Breast epithelium (tissue), 4 donors: ENCODE results near the gene PPM1M. TPM values are rescaled to one million over a fixed set of nuclear protein-coding genes. Genes with fewer than 3 reads are reported as not detected.

ENCODE experiments used
- DNase-seq, 2 donors: peaks; one replicate each; pipeline ENCODE4 v3.0.0-alpha.2; 2019; ENCODE audit warnings: low spot score in 2 of 2
- H3K27ac ChIP-seq, 2 donors: fragments of 200-600 bp; sonication (generic) in 1 of 2; one replicate each; pipeline ENCODE4 v1.5.1; 2016 to 2019; ENCODE audit warnings: mild to moderate bottlenecking in 1 of 2
- H3K27me3 ChIP-seq, 2 donors: fragments of 200-600 bp; sonication (generic) in 1 of 2; one replicate each; pipeline versions ENCODE4 v1.5.1 to v1.6.0; 2017 to 2019; ENCODE audit warnings: control low read depth in 1 of 2, mild to moderate bottlenecking in 1 of 2
- H3K36me3 ChIP-seq: fragments of 200-600 bp; one replicate; pipeline ENCODE4 v1.5.1; 2019
- H3K4me1 ChIP-seq, 2 donors: fragments of 200-600 bp; sonication (generic); one replicate each; pipeline ENCODE4 v1.5.1; 2016 to 2019; ENCODE audit warnings: control low read depth in 1 of 2
- H3K4me3 ChIP-seq, 3 donors: fragments of 200-600 bp; sonication (generic); 1 replicate in 2 of 3; 2 replicates in 1 of 3; pipeline ENCODE4 v1.5.1; 2016 to 2019; ENCODE audit warnings: mild to moderate bottlenecking in 3 of 3, moderate library complexity in 2 of 3
- H3K9me3 ChIP-seq, 2 donors: fragments of 200-600 bp; sonication (generic) in 1 of 2; one replicate each; pipeline ENCODE4 v1.5.1; 2016 to 2019; ENCODE audit warnings: control low read depth in 1 of 2
- POLR2A ChIP-seq: fragments of 450-650 bp; IDR thresholded peaks from one replicate; pipeline ENCODE4 v1.6.1; 2016; ENCODE audit warnings: antibody characterized with exemption, mild to moderate bottlenecking, moderate library complexity
- POLR2AphosphoS5 ChIP-seq, 3 donors: sonication (generic); formaldehyde crosslinking; IDR thresholded peaks; one replicate each; pipeline ENCODE4 v1.6.1; 2017; ENCODE audit warnings: antibody characterized with exemption in 3 of 3
- intact Hi-C: fragments of 100-400 bp; cut with DNase I; formaldehyde crosslinking; loops from one replicate; pipeline ENCODE4 v1.15.1; 2023; ENCODE audit warnings: low total_unique reads
- total RNA-seq, 3 donors: library from RNA; depleted of rRNA; stranded (reverse); fragments of >200 nt; gene quantifications; one replicate each; pipeline ENCODE4 v1.1.0, GENCODE V29; 2016
- TF ChIP-seq, protein P1 (sequence below), 3 donors: fragments of 450-650 bp; IDR thresholded peaks; one replicate each; pipeline ENCODE4 v1.5.1; 2016 to 2017; ENCODE audit warnings: antibody characterized with exemption in 3 of 3, mild to moderate bottlenecking in 3 of 3, moderate library complexity in 3 of 3

PPM1M gene
- total RNA-seq, 3 donors from 2014 or later: 15.4 to 31.2 (median 20.2) TPM

DNA sequence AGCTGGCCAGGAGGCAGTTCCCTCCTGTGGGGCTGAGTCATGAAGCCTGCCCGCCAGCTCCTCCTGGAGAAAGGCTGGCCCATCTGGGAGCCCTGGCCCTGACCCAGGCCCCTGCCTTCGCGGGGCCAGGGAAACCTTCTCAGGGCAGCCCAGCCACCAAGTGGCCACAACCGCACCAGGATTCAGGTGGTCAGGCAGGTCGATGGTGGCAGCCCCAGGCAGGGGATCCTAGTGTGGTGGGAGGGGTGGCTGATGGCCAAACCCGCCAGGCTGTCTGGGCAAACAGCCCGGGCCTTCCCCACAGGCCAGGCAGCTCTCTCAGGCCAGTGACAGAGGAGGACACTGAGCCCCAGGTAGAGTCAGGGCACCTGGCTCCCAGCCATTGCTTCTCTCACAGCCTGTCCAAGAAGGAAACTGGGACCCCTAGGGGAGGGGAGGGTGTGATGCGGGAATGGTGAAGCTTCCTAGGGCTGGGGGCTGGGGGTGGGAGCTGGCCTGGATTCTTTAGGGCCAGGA is 7.8 kb upstream of the PPM1M start:
- Histone ChIP-seq H3K4me1 (peaks cover 13 to 15% of the 10 kb centered on the region in 2 donors), H3K27ac (peak overlapping the region; percentile 94 to 95), H3K4me3 (peak overlapping the region; percentile 70 to 96 (median 78)), H3K36me3 (no peaks in the 10 kb centered on the region), H3K27me3 (no peaks in the 10 kb centered on the region), H3K9me3 (no peaks in the 10 kb centered on the region)
- peak; percentile 86 to 88 for DNase-seq
- intact Hi-C loops: loop anchor here (10.0 kb wide), 1 partner anchor 87 kb away; no protein-coding TSS in a partner anchor
- TF ChIP-seq POLR2A (no peak), POLR2AphosphoS5 (IDR thresholded peaks at IDR 0.05) (peak; percentile 34 to 53 (median 34))
- TF ChIP-seq, protein P1, sequence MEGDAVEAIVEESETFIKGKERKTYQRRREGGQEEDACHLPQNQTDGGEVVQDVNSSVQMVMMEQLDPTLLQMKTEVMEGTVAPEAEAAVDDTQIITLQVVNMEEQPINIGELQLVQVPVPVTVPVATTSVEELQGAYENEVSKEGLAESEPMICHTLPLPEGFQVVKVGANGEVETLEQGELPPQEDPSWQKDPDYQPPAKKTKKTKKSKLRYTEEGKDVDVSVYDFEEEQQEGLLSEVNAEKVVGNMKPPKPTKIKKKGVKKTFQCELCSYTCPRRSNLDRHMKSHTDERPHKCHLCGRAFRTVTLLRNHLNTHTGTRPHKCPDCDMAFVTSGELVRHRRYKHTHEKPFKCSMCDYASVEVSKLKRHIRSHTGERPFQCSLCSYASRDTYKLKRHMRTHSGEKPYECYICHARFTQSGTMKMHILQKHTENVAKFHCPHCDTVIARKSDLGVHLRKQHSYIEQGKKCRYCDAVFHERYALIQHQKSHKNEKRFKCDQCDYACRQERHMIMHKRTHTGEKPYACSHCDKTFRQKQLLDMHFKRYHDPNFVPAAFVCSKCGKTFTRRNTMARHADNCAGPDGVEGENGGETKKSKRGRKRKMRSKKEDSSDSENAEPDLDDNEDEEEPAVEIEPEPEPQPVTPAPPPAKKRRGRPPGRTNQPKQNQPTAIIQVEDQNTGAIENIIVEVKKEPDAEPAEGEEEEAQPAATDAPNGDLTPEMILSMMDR (IDR thresholded peaks at IDR 0.05): no peak

DNA sequence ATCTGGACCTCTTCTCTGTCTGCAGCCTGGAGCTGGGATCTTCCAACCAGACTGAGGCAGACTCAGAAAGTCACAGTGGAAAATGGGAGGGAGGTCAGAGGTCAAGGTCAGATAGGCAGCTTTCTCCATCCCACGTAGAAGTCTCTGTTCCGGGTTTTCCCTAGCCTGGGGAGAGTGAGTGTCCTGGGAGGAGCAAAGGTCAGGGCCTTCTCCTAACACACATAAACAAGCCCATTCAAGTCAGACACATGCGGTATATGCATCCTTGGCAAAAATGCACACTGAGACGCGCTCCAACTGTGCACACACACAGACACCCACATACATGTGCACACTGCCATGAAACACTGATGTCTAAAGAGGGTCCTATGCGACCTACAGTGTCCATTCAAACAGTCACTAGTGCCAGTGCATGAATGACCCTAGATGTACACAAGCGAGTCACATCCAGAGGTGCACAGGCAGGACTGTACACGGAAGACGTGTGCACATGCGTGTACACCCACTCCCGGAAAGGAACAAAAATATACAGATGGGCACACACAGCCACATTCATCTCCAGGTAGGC is 7.3 kb upstream of the PPM1M start:
- Histone ChIP-seq H3K27me3 (no peaks in the 10 kb centered on the region), H3K27ac (peak overlapping the region; percentile 94 to 95), H3K36me3 (no peaks in the 10 kb centered on the region), H3K4me3 (peak overlapping the region; percentile 70 to 96 (median 78)), H3K4me1 (peaks cover 13 to 15% of the 10 kb centered on the region in 2 donors), H3K9me3 (no peaks in the 10 kb centered on the region)
- intact Hi-C loops: loop anchor here (10.0 kb wide), 1 partner anchor 87 kb away; no protein-coding TSS in a partner anchor
- no peak for DNase-seq
- TF ChIP-seq, protein P1 (IDR thresholded peaks at IDR 0.05): no peak
- TF ChIP-seq POLR2AphosphoS5 (IDR thresholded peaks at IDR 0.05) (no peak), POLR2A (no peak)

DNA sequence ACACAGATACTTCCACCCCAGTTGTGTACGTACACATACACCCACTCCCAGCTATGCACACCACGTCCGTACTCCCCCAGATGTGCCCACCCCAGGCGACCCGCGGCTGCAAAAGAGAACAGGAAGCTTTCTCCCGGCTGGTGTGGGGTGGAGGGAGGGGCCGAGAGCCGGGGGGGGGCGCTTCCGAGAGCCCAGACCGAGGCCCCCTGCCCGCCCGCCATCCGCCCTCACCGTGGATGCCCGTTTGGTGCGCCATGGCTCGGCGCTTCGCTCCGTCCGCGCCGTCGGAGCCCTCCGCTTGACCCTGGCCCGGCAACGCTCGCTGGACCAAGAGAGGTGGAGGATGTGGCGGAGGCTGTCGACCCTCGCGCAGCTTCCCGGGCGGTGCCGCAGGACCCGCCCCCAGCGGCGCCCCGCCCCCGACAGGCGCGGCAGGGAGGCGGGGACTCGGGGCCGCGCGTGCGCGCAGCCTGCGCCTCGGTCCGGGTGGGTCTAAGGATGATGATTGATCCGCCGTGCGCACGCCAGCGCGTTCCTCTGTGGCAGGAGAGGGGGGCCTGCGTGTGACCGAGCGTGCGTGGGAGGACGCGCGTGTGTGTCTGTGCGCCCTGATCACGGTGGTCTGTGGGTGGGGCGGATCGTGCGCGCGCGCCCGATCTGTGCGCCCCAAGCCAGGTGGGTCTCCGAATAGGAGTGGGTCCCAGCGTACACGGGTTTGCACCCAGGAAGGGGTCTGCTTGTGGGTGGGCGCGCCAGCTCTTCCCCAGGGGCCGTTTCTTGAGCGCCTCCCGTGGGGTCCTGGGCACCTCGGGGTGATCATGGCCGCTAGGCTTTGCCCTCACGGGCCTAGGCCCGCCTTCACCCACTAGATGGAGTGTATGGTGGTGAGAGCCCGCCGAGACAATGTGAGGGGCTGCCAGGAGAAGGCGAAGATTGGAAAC is 6.5 kb upstream of the PPM1M start, which contains the start of gene TWF2:
Gene TWF2 (minus strand): TSS at position 398 of the 941 bp plus-strand sequence. CDS start 142 bp downstream, at position 256.
- Histone ChIP-seq H3K27ac (peak within 1 kb of the TSS; percentile 94 to 95), H3K4me1 (peaks cover 13 to 15% of the 10 kb centered on the region in 2 donors), H3K36me3 (no peaks in the 10 kb centered on the region), H3K27me3 (no peaks in the 10 kb centered on the region), H3K4me3 (peak within 1 kb of the TSS; percentile 70 to 96 (median 78)), H3K9me3 (no peaks in the 10 kb centered on the region)
- DNase-seq: peak in 1 of 2 donors; percentile 59
- intact Hi-C loops: loop anchor here (10.0 kb wide), 1 partner anchor 86 kb away; no protein-coding TSS in a partner anchor
- TF ChIP-seq POLR2AphosphoS5 (IDR thresholded peaks at IDR 0.05) (peak in 2 of 3 donors; percentile 12 to 49), POLR2A (no peak)
- TF ChIP-seq, protein P1 (IDR thresholded peaks at IDR 0.05): peak in 1 of 3 donors; percentile 34

DNA sequence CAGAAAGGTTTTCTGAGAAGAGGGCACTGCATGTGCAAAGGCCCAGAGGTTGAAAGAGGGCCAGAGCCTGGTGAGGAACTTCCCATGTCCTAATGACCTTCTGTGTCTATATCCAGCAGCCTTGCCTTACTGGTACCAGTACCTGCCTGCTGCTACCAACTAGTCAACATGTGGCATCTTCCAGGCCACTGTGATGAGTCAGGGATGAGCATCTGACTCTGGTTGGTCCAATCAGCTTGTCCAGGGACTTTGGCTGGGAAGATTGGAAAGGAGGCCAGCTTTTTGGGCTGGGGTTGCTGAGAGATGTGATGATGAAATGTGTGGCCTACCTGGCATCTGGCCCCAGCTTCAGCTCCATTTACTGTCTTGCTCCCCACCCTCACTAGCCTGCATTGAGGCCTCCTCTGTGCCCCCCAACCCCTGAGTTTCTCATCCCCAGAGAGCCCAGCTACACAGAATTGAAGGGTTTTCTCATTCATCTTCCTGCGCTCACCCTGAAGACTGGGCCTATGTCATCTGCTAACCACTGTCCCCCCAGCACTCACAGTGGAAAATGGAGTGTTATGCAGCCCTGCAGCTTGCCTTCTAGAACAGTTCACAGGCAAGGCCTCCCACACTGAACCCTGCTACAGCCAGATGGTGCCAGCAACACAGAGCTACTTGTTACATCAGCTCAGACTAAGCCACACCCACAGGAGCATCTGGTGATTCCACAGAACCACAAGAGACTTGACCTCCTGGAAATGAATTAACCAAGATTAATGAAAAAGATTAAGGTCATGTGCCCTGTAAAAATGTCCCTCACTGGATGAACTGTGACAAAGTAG is 5.3 kb upstream of the PPM1M start:
- DNase-seq: peak in 1 of 2 donors; percentile 58
- peaks cover 13 to 15% of the 10 kb centered on the region in 2 donors for H3K4me1 ChIP-seq
- no peaks in the 10 kb centered on the region for H3K9me3 ChIP-seq
- no peak for TF ChIP-seq POLR2A
- TF ChIP-seq POLR2AphosphoS5 (IDR thresholded peaks at IDR 0.05): no peak
- TF ChIP-seq, protein P1 (IDR thresholded peaks at IDR 0.05): no peak
- H3K36me3 ChIP-seq: no peaks in the 10 kb centered on the region
- H3K27me3 ChIP-seq: no peaks in the 10 kb centered on the region
- intact Hi-C loops: no loop called here
- peak overlapping the region in 1 of 3 donors; percentile 96 for H3K4me3 ChIP-seq
- H3K27ac ChIP-seq: peak overlapping the region; percentile 94 to 95
